Prostate gland (tissue), 2 donors: ENCODE data around the gene C11orf97.

Experiments
- CTCF ChIP-seq, 4 experiments: fragments of 200-600 bp in 2 of 4; fragments of 450-650 bp in 2 of 4; sonication (generic) in 2 of 4; IDR thresholded peaks; 1 replicate in 3 of 4; 2 replicates in 1 of 4; pipeline ENCODE4 v1.5.1; 2016 to 2019; ENCODE audit warnings: antibody characterized with exemption in 4 of 4, mild to moderate bottlenecking in 2 of 4, moderate library complexity in 2 of 4
- POLR2AphosphoS5 ChIP-seq: sonication (generic); formaldehyde crosslinking; IDR thresholded peaks from one replicate; pipeline ENCODE4 v1.6.1; 2017; ENCODE audit warnings: antibody characterized with exemption

DNA sequence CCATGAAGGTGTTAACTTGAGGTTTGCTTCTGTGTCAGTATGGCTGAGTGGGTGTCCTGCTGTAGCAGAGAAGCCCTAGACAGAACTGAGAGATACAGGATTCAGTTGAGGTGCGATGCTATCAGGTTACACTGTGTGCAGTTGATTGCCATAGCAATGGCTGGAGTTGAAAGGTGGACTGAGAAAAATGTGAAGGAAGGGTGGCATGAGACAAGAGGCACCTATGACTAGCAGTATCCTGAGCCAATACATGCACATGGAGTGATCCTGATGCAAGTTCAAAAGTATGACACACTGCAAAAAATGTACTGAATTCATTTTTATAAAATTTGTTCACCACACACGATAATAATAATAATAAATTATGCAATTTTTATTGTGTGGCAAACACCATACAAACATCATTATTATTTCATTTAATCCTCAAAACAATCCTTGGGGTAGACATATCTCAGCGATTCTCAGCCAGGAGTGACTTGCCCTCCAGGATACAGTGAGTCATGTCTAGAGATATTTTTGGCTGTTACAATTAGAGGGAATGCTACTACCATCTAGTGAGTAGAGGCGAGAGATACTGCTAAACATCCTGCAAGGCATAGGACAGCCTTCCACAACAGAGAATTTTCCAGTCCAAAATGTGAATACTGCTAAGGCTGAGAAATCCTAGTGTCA, 51.1 kb downstream of the C11orf97 start:
- TF ChIP-seq POLR2AphosphoS5, result no peak
- TF ChIP-seq CTCF (IDR thresholded peaks at IDR 0.05), result no peak
